AG04450 (cell line): Measurements from ENCODE around the gene SRGAP2. TPM values are rescaled to one million over a fixed set of nuclear protein-coding genes. Genes with fewer than 3 reads are reported as not detected.

ENCODE experiments used
- polyA plus RNA-seq: library from polyadenylated mRNA; depleted of rRNA; stranded (reverse); fragments of >200 nt; gene quantifications from 2 replicates; pipeline ENCODE4 v1.2.3, GENCODE V29; 2011; rRNA removed

Gene SRGAP2
- polyA plus RNA-seq, 1 experiment: 12.4 TPM

Other genes with a start within 250 kb of the SRGAP2 start
- gene RAB7B, start 200.1 kb upstream of the SRGAP2 start, polyA plus RNA-seq: 16.5 and 17.5 TPM in 2 replicates
- gene CTSE, start 179.6 kb upstream of the SRGAP2 start, polyA plus RNA-seq: not detected in 2 replicates
- gene RHEX, start 150.4 kb upstream of the SRGAP2 start, polyA plus RNA-seq: not detected in 2 replicates
- not detected in 2 replicates for gene AVPR1B, start 86.2 kb upstream of the SRGAP2 start, polyA plus RNA-seq
- 2.8 and 3.5 TPM in 2 replicates for gene FAM72A, start 702 bp upstream of the SRGAP2 start, polyA plus RNA-seq